Measurements from ENCODE around the gene CACNG4. TPM values are rescaled to one million over a fixed set of nuclear protein-coding genes. Genes with fewer than 3 reads are reported as not detected.

CACNG4 gene
- polyA plus RNA-seq, 1 experiment, result 0.06 TPM

- Histone ChIP-seq H3K27me3 (ENCODE audit: control insufficient read depth, insufficient read depth, low read length) (0 out of 2 replicates have a peak, but pooled peaks cover 5% of the 10 kb centered on the region), H3K4me3 (ENCODE audit: low read depth, low read length) (no peak overlapping the region), H3K36me3 (ENCODE audit: control insufficient read depth, insufficient read depth, low read length) (no peaks in the 10 kb centered on the region)
- ChIA-PET CTCF (interaction anchor here (0.8 kb wide), 1 partner anchor 22 kb away, joined by 3 read pairs; no protein-coding TSS in a partner anchor), POLR2A (no interaction called here)
- no peak for DNase-seq (ENCODE audit: low read depth)
- TF ChIP-seq CTCF (IDR thresholded peaks at IDR 0.05; ENCODE audit: insufficient read depth, low read depth, low read length), result no peak
These were observed 92.4 kb downstream of the CACNG4 start for GRCh38 chr17:67056746-67057490.

GRCh38 chr17:67058036-67058435 is 93.5 kb downstream of the CACNG4 start:
- ChIA-PET CTCF (no interaction called here), POLR2A (no interaction called here)
- Histone ChIP-seq H3K36me3 (ENCODE audit: control insufficient read depth, insufficient read depth, low read length) (no peaks in the 10 kb centered on the region), H3K4me3 (ENCODE audit: low read depth, low read length) (no peak overlapping the region), H3K27me3 (ENCODE audit: control insufficient read depth, insufficient read depth, low read length) (0 out of 2 replicates have a peak, but pooled peaks cover 4% of the 10 kb centered on the region)
- no peak for TF ChIP-seq CTCF (IDR thresholded peaks at IDR 0.05; ENCODE audit: insufficient read depth, low read depth, low read length)
- DNase-seq (ENCODE audit: low read depth), result no peak

- Histone ChIP-seq H3K36me3 (ENCODE audit: control insufficient read depth, insufficient read depth, low read length) (no peaks in the 10 kb centered on the region), H3K27me3 (ENCODE audit: control insufficient read depth, insufficient read depth, low read length) (no peaks in the 10 kb centered on the region), H3K4me3 (ENCODE audit: low read depth, low read length) (no peak overlapping the region)
- ChIA-PET CTCF (no interaction called here), POLR2A (no interaction called here)
- TF ChIP-seq CTCF (IDR thresholded peaks at IDR 0.05; ENCODE audit: insufficient read depth, low read depth, low read length), result no peak
- DNase-seq (ENCODE audit: low read depth), result no peak
These were observed 94.9 kb downstream of the CACNG4 start for GRCh38 chr17:67059372-67059771.

GRCh38 chr17:67063141-67063540 is 98.6 kb downstream of the CACNG4 start:
- H3K36me3 ChIP-seq (ENCODE audit: control insufficient read depth, insufficient read depth, low read length), result no peaks in the 10 kb centered on the region
- no peak overlapping the region for H3K4me3 ChIP-seq (ENCODE audit: low read depth, low read length)
- no peaks in the 10 kb centered on the region for H3K27me3 ChIP-seq (ENCODE audit: control insufficient read depth, insufficient read depth, low read length)
- ChIA-PET CTCF (interaction anchor here (0.7 kb wide), 1 partner anchor 88 kb away, joined by 3 read pairs; no protein-coding TSS in a partner anchor), POLR2A (no interaction called here)
- no peak for DNase-seq (ENCODE audit: low read depth)
- no peak for TF ChIP-seq CTCF (IDR thresholded peaks at IDR 0.05; ENCODE audit: insufficient read depth, low read depth, low read length)

- Histone ChIP-seq H3K4me3 (ENCODE audit: low read depth, low read length) (no peak overlapping the region), H3K27me3 (ENCODE audit: control insufficient read depth, insufficient read depth, low read length) (no peaks in the 10 kb centered on the region), H3K36me3 (ENCODE audit: control insufficient read depth, insufficient read depth, low read length) (no peaks in the 10 kb centered on the region)
- POLR2A ChIA-PET, result no interaction called here
- DNase-seq (ENCODE audit: low read depth), result no peak
- CTCF ChIA-PET, result interaction anchor here (0.6 kb wide), 1 partner anchor 12 kb away, joined by 3 read pairs; no protein-coding TSS in a partner anchor
- no peak for TF ChIP-seq CTCF (IDR thresholded peaks at IDR 0.05; ENCODE audit: insufficient read depth, low read depth, low read length)
These were observed 102.2 kb downstream of the CACNG4 start for GRCh38 chr17:67066717-67067116.
